CD4-positive, CD25-positive, alpha-beta regulatory T cell (primary cell): ENCODE results near the gene SLAMF1. TPM values are rescaled to one million over a fixed set of nuclear protein-coding genes. Genes with fewer than 3 reads are reported as not detected.
"Not testable (repeated sequence)": the region's sequence is repeated elsewhere in the genome, so short reads cannot be mapped to it uniquely, and the experiment has no call there.

Experiments used
- ATAC-seq, 2 donors: fragments of 150-1000 bp; cut with Tn5 transposase; one replicate each; pipeline ENCODE4 v1.10.0; 2021; ENCODE audit warnings: low read depth in 2 of 2, moderate number of reproducible peaks in 2 of 2, moderate library complexity in 1 of 2
- DNase-seq, 3 donors: peaks; one replicate each; pipeline versions ENCODE4 v3.0.0 to v3.0.0-alpha.2; 2012 to 2022; ENCODE audit warnings: mixed read lengths in 1 of 3
- H3K27ac ChIP-seq: one replicate; pipeline ENCODE4 v1.7.0; 2013; ENCODE audit warnings: mild to moderate bottlenecking, low read length; ENCODE audit not compliant: insufficient read depth, poor library complexity, severe bottlenecking
- H3K27me3 ChIP-seq: one replicate; pipeline ENCODE4 v1.7.0; 2013; ENCODE audit warnings: low read length; ENCODE audit not compliant: control insufficient read depth, insufficient read depth
- H3K36me3 ChIP-seq: one replicate; pipeline ENCODE4 v1.7.0; 2013; ENCODE audit warnings: mild to moderate bottlenecking, low read length, moderate library complexity; ENCODE audit not compliant: control insufficient read depth, insufficient read depth
- H3K4me1 ChIP-seq: 2 replicates; pipeline ENCODE4 v1.7.0; 2013; ENCODE audit warnings: mild to moderate bottlenecking, low read length; ENCODE audit not compliant: insufficient read depth, control insufficient read depth, poor library complexity, severe bottlenecking
- H3K4me3 ChIP-seq: one replicate; pipeline ENCODE4 v1.7.0; 2013; ENCODE audit warnings: low read depth, mild to moderate bottlenecking, low read length, moderate library complexity
- H3K9me3 ChIP-seq, 2 experiments: 1 replicate in 1 of 2; 2 replicates in 1 of 2; pipeline ENCODE4 v1.7.0; 2013; ENCODE audit warnings: low read length in 2 of 2, mild to moderate bottlenecking in 1 of 2, moderate library complexity in 1 of 2; ENCODE audit not compliant: control insufficient read depth in 2 of 2
- H3K27ac Mint-ChIP-seq, 3 donors: one replicate each; pipeline ENCODE4 v1.8.0; 2020 to 2022; ENCODE audit warnings: mild to moderate bottlenecking in 3 of 3, mixed read lengths in 3 of 3, moderate library complexity in 2 of 3
- H3K27me3 Mint-ChIP-seq: one replicate; pipeline ENCODE4 v1.8.0; 2022; ENCODE audit warnings: mild to moderate bottlenecking, mixed read lengths
- H3K36me3 Mint-ChIP-seq: one replicate; pipeline ENCODE4 v1.8.0; 2020; ENCODE audit warnings: mixed read lengths
- H3K4me1 Mint-ChIP-seq, 4 donors: one replicate each; pipeline ENCODE4 v1.8.0; 2020 to 2022; ENCODE audit warnings: mixed read lengths in 4 of 4, mild to moderate bottlenecking in 1 of 4
- H3K4me3 Mint-ChIP-seq, 4 donors: one replicate each; pipeline ENCODE4 v1.8.0; 2020 to 2022; ENCODE audit warnings: mild to moderate bottlenecking in 4 of 4, mixed read lengths in 4 of 4, moderate library complexity in 3 of 4
- H3K9me3 Mint-ChIP-seq, 7 donors: one replicate each; pipeline ENCODE4 v1.8.0; 2020 to 2022; ENCODE audit warnings: mixed read lengths in 7 of 7, mild to moderate bottlenecking in 3 of 7, moderate library complexity in 2 of 7
- polyA plus RNA-seq, 4 donors: library from polyadenylated mRNA; unstranded; fragments of 300-500 nt; fragmentation: Illumina TruSeq; gene quantifications; one replicate each; pipeline ENCODE4 v1.2.3, GENCODE V29; 2021
- total RNA-seq: library from RNA; stranded (reverse); gene quantifications from one replicate; pipeline ENCODE4 v1.2.3, GENCODE V29; 2022

Gene SLAMF1
- total and polyA plus RNA-seq, 5 donors from 2014 or later = 33.5 to 70.3 (median 44.2) TPM

- Mint-ChIP-seq H3K36me3 (peaks cover 18% of the 10 kb centered on the region), H3K9me3 (peaks cover 0 to 13% (median 4%) of the 10 kb centered on the region in 7 donors), H3K4me1 (peaks cover 47 to 98% (median 78%) of the 10 kb centered on the region in 4 donors), H3K4me3 (peak overlapping the region; percentile 8 to 81 (median 29)), H3K27ac (peak overlapping the region in 1 of 3 donors; percentile 93)
- not testable (repeated sequence) for H3K4me3 ChIP-seq, DNase-seq, ATAC-seq, H3K9me3 ChIP-seq, H3K27ac ChIP-seq, H3K27me3 Mint-ChIP-seq, H3K27me3 ChIP-seq
- peaks cover 79% of the 10 kb centered on the region for H3K4me1 ChIP-seq
- H3K36me3 ChIP-seq = peaks cover 11% of the 10 kb centered on the region
Observed at GRCh38 chr1:160562745-160563144, 84.1 kb downstream of the SLAMF1 start.

DNA sequence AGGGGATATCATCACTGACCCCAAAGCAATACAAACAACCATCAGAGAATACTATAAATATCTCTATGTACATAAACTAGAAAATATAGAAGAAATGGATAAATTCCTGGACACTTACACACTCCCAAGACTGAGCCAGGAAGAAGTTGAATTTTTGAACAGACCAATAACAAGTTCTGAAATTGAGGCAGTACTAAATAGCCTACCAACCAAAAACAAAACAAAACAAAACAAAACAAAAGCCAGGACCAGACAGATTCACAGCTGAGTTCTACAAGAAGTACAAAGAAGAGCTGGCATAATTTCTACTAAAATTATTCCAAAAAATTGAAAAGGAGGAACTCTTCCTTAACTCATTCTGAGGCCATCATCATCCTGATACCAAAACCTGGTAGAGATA, 86.0 kb downstream of the SLAMF1 start:
- H3K9me3 ChIP-seq = peaks cover 2 to 8% of the 10 kb centered on the region in 2 experiments
- DNase-seq (no peak), ATAC-seq (no peak)
- Mint-ChIP-seq H3K36me3 (peaks cover 18% of the 10 kb centered on the region), H3K9me3 (peaks cover 0 to 13% (median 4%) of the 10 kb centered on the region in 7 donors), H3K4me3 (peak overlapping the region; percentile 61 to 84 (median 72)), H3K4me1 (peaks cover 37 to 87% (median 69%) of the 10 kb centered on the region in 4 donors), H3K27me3 (peaks cover 4% of the 10 kb centered on the region), H3K27ac (peak overlapping the region; percentile 83 to 96 (median 91))
- peak overlapping the region; percentile 84 for H3K4me3 ChIP-seq
- H3K4me1 ChIP-seq = peaks cover 67% of the 10 kb centered on the region
- H3K27ac ChIP-seq = peak overlapping the region; percentile 74
- no peaks in the 10 kb centered on the region for H3K27me3 ChIP-seq
- peaks cover 11% of the 10 kb centered on the region for H3K36me3 ChIP-seq

GRCh38 chr1:160560045-160560705, 86.7 kb downstream of the SLAMF1 start:
- Histone ChIP-seq H3K27ac (peak overlapping the region; percentile 74), H3K36me3 (peaks cover 11% of the 10 kb centered on the region), H3K27me3 (no peaks in the 10 kb centered on the region), H3K4me3 (peak overlapping the region; percentile 84), H3K4me1 (peaks cover 61% of the 10 kb centered on the region), H3K9me3 (peaks cover 2 to 8% of the 10 kb centered on the region in 2 experiments)
- ATAC-seq (no peak), DNase-seq (no peak)
- H3K4me3 Mint-ChIP-seq = peak overlapping the region; percentile 61 to 84 (median 72)
- H3K27me3 Mint-ChIP-seq = peaks cover 4% of the 10 kb centered on the region
- peaks cover 0 to 13% (median 4%) of the 10 kb centered on the region in 7 donors for H3K9me3 Mint-ChIP-seq
- peaks cover 15% of the 10 kb centered on the region for H3K36me3 Mint-ChIP-seq
- peaks cover 37 to 82% (median 66%) of the 10 kb centered on the region in 4 donors for H3K4me1 Mint-ChIP-seq
- H3K27ac Mint-ChIP-seq = peak overlapping the region; percentile 83 to 96 (median 91)

- Mint-ChIP-seq H3K4me1 (peaks cover 37 to 75% (median 59%) of the 10 kb centered on the region in 4 donors), H3K27ac (peak overlapping the region; percentile 83 to 96 (median 91))
- not testable (repeated sequence) for H3K36me3 Mint-ChIP-seq
Observed at GRCh38 chr1:160559437-160559836, 87.4 kb downstream of the SLAMF1 start.

DNA sequence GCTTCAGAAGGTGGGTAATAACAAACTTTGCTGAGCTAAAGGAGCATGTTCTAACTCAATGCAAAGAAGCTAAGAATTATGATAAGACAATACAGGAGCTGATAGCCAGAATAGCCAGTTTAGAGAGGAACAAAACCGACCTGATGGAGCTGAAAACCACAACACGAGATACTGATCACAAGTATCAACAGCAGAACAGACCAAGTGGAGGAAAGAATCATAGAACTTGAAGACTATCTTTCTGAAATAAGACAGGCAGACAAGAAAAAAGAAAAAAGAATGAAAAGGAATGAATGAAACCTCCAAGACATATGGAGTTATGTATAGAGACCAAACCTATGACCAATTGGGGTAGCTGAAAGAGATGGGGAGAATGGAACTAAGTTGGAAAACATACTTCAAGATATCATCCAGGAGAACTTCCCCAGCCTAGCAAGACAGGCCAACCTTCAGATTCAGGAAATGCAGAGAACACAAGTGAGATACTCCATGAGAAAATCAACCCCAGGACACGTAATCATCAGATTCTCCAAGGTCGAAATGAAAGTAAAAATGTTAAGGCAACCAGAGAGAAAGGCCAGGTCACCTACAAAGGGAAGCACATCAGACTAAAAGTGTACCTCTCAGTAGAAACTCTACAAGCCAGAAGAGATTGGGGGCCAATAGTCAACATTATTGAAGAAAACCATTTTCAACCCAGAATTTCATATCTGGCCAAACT, 88.0 kb downstream of the SLAMF1 start:
- Histone ChIP-seq H3K4me3 (peak overlapping the region; percentile 84), H3K4me1 (peaks cover 50% of the 10 kb centered on the region), H3K36me3 (peaks cover 13% of the 10 kb centered on the region), H3K27ac (peak overlapping the region; percentile 74), H3K9me3 (peaks cover 2 to 8% of the 10 kb centered on the region in 2 experiments), H3K27me3 (no peaks in the 10 kb centered on the region)
- H3K4me1 Mint-ChIP-seq = peaks cover 37 to 69% (median 56%) of the 10 kb centered on the region in 4 donors
- ATAC-seq = no peak
- H3K36me3 Mint-ChIP-seq = peaks cover 9% of the 10 kb centered on the region
- H3K27ac Mint-ChIP-seq = peak overlapping the region; percentile 83 to 96 (median 91)
- peaks cover 0 to 13% (median 4%) of the 10 kb centered on the region in 7 donors for H3K9me3 Mint-ChIP-seq
- peaks cover 4% of the 10 kb centered on the region for H3K27me3 Mint-ChIP-seq
- peak overlapping the region; percentile 61 to 84 (median 72) for H3K4me3 Mint-ChIP-seq
- DNase-seq = no peak

More at GRCh38 chr1:160559437-160559836, 87.4 kb downstream of the SLAMF1 start:
- peaks cover 53% of the 10 kb centered on the region for H3K4me1 ChIP-seq
- H3K9me3 ChIP-seq, DNase-seq, H3K27me3 ChIP-seq, ATAC-seq, H3K27me3 Mint-ChIP-seq: not testable (repeated sequence)
- peak overlapping the region; percentile 74 for H3K27ac ChIP-seq
- peaks cover 11% of the 10 kb centered on the region for H3K36me3 ChIP-seq
- peak overlapping the region; percentile 84 for H3K4me3 ChIP-seq
- Mint-ChIP-seq H3K9me3 (peaks cover 0 to 13% (median 4%) of the 10 kb centered on the region in 7 donors), H3K4me3 (peak overlapping the region; percentile 61 to 84 (median 72))

Other genes starting within 250 kb of the SLAMF1 start
- 0.07 TPM for gene VANGL2, start 246.5 kb downstream of the SLAMF1 start, total RNA-seq
- gene VANGL2, start 246.5 kb downstream of the SLAMF1 start, polyA plus RNA-seq = not detected
- 60.0 TPM for gene SLAMF6, start 123.8 kb downstream of the SLAMF1 start, total RNA-seq
- gene SLAMF6, start 123.8 kb downstream of the SLAMF1 start, polyA plus RNA-seq = 100 to 1,000 TPM; 122 to 163 (median 141) TPM
- 135 TPM for gene CD84, start 67.5 kb downstream of the SLAMF1 start, total RNA-seq
- gene CD84, start 67.5 kb downstream of the SLAMF1 start, polyA plus RNA-seq = 10 to 100 TPM; 20.7 to 36.4 (median 27.1) TPM
- gene CD48, start 64.8 kb upstream of the SLAMF1 start, total RNA-seq = 290 TPM
- 100 to 1,000 TPM; 196 to 269 (median 240) TPM for gene CD48, start 64.8 kb upstream of the SLAMF1 start, polyA plus RNA-seq
- gene SLAMF7, start 92.2 kb upstream of the SLAMF1 start, total RNA-seq = 0.76 TPM
- under 1 TPM; 0.07 to 0.88 (median 0.15) TPM for gene SLAMF7, start 92.2 kb upstream of the SLAMF1 start, polyA plus RNA-seq
- gene LY9, start 149.1 kb upstream of the SLAMF1 start, total RNA-seq = 105 TPM
- gene LY9, start 149.1 kb upstream of the SLAMF1 start, polyA plus RNA-seq = 100 to 1,000 TPM; 124 to 147 (median 131) TPM
- 0.47 TPM for gene CD244, start 215.8 kb upstream of the SLAMF1 start, total RNA-seq
- gene CD244, start 215.8 kb upstream of the SLAMF1 start, polyA plus RNA-seq = under 1 TPM; 0.26 to 0.63 (median 0.43) TPM
- not detected for gene ITLN1, start 238.1 kb upstream of the SLAMF1 start, total RNA-seq
- not detected for gene ITLN1, start 238.1 kb upstream of the SLAMF1 start, polyA plus RNA-seq